GM18909 (cell line): ENCODE results near the gene PRR33.

Experiments
- ATAC-seq: cut with Tn5 transposase; IDR thresholded peaks from one replicate; pipeline ENCODE4 v1.9.1; 2021; ENCODE audit warnings: mild to moderate bottlenecking; ENCODE audit not compliant: unreplicated experiment, poor library complexity

The PRR33 gene

DNA sequence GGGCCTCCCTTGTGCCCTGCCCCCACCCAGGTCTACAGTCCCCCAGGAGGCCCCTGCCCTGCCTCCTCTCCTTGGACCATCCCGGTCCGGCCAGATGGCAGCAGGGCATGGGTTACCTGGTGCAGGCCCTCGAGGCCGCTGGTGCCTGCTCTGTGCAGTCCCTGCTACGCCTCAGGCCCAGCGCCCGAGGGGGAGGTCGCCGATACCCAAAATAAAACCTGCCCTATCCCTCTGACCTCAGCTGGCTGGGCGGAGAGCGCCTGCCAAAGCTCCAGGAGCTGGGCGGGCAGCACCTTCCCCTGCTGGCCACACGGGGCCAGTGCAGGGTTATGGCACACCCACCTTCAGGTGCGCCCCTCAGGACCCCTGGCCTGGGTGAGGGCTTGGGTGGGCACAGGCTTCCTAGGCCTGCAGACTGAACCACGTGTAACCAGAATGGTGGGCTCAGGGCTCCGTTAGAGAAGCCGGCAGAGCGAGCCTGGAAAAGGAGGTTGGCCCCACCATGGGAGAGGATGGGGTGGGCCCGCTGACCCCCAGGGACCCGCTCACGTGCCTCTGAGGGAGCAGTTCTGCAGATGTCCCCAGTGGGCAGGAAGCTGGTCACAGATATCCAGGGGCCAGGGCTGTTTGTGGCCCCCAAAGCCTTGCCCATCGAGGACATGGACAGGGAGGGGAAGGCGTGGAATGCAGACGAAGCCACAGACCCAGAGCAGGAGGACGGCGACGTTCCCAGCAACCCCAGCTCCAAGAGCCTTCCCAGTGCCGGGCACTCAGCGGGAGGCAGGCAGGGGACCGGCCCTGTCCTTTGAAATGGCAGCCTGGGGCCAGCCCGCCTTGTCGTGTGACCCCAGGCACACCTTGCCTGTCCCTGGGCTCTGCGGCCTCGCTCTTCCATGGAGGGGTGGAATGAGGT lies 26.1 kb upstream of the PRR33 start:
- ATAC-seq = no peak

DNA sequence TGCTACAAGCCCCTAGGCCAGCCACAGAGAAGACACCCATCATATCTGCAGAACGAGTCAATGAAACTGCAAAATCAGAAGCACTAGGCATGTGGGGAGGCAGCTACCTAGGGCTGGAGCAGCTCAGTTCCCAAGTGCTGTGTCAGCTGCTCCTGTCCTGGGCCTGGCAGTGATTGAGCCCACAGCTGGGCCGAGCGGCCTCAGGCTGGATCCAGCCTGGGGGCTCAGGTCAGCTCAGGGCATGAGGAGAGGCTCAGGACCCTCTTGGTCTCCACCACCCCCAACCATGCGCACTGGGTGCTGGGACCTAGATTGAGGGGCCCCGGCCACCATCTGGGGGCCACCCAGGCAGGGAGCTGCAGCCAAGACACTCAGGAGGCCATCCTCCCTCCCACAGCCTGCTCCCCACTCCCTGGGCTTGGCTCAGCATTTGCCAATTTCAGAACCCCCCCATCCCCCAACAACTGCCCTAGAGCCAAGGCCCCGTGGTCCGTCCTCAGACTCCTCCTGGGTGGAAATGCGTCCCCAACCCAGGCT lies 25.4 kb upstream of the PRR33 start:
- ATAC-seq = no peak

DNA sequence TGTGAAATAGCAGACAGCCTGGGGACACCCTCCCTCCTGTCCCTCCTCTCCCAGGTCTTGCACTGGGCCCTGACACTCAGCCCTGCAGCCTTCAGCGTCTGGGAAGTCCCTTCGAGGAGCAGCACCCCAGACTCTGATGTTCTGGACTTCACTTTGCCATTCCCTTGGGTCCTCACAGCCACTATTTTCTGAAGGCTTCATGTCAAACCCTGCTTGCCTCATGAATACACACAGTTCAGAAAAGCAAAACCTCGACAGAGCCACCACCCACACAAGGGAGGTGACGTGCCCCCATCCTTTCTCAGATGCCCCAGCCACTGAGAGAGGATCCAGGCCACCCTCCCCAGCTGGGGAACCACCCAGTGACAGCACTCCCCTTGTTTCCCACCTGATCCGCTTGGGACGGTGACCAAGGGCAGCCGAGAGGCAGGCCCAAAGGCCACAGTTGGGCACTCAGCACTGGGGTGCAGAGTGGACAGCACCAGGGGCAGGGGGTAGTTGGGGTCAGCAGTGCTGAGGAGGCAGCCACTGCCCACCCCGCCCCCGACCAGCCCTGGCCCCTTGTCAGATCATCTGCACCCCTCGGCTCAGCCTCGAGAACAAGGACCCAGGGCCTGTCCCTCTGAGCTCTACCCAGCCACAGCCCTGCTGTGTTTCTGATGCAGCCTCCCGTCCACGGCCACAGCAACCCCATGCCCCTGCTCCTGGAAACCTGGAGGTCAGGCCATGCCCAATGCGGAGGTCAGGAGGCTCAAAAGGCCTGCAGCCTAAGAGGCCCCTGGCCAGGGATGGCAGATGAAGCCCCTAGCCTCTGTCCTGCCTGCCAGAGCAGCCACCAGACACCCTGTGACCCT lies 24.7 kb upstream of the PRR33 start:
- no peak for ATAC-seq

DNA sequence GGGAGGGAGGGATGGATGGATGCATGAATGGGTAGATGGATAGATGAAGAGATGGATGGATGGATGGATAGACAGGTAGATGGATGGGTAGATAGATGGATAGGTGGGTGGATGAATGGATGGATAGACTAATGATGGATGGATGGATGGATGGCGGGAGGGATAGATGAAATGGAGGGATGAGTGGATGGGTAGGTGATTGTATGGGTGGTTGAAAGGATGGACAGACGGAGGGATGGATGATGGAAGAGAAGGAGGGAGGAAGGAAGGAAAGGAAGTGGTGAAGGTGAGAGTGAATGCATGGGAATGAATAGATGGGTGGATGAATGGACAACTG lies 24.1 kb upstream of the PRR33 start:
- no peak for ATAC-seq

DNA sequence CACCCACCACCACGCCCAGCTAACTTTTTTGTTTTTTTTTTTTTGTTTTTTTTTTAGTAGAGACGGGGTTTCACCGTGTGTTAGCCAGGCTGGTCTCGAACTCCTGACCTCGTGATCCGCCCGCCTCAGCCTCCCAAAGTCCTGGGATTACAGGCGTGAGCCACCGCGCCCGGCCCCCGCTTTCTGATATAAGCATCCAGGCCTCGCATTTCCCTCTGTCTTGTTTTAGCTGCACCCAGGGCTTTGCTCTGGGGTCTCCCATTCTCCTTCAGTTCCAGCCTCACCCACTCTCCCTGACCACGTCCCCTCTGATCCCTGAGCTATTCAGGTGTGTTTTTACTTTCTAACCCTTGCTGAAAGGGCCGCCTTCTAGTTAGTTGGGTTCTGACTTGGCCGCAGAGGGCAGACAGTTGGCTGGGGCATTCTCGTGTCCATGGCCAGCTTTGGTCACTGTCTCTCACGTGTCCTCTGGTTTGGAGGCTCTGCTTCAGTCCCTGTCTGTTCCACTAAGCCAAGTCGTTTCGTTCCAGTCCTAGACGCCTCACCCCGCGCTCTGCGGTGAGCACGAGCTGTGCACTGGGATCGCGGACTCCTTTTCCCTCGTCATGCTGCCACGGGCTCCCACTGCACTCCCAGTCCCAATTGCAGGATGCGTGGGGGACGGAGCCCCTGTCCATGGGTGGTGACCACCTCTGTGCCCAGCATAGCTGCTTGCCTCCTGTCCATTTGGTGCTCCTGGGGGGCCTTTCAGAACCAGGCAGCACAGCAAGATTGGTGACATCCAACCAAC lies 21.8 kb upstream of the PRR33 start:
- no peak for ATAC-seq

DNA sequence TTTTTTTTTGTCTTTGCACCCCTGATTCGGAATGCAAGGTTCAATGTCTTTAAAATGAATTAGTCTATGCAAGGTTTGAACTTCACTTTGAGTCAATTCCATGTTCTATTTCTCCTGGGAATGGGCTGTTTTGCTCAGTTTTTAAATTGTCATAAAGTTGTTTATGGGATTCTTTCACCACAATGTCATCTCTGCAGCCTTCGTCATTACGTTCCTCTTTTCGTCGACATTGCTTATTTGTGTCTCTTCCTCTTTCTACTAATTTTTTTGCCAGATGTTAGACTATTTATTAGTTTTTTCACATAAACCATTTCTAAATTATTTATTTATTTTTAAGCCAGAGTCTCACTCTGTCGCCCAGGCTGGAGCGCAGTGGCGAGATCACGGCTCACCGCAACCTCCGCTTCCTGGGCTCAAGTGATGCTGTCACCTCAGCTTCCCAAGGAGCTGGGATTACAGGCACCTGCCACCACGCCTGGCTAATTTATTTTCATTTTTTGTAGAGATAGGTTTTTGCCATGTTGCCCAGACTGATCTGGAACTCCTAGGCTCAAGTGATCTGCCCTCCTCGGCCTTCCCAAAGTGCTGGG lies 20.7 kb upstream of the PRR33 start:
- ATAC-seq = no peak

DNA sequence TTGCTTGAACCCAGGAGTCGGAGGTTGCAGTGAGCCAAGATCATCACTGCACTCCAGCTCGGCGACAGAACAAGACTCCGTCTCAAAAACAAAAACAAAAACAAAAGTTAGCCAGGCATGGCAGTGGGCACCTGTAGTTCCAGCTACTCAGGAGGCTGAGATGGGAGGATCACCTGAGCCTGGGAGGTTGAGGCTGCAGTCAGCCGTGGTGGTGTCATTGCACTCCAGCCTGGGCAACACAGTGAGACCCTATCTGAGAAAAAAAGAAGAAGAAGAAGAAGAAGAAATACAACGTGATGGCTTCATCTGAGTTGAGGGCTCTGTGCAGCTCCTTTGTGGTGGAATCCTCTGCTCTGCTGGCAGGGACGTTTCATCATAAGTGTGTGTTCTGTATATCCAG lies 17.8 kb upstream of the PRR33 start:
- ATAC-seq = no peak

DNA sequence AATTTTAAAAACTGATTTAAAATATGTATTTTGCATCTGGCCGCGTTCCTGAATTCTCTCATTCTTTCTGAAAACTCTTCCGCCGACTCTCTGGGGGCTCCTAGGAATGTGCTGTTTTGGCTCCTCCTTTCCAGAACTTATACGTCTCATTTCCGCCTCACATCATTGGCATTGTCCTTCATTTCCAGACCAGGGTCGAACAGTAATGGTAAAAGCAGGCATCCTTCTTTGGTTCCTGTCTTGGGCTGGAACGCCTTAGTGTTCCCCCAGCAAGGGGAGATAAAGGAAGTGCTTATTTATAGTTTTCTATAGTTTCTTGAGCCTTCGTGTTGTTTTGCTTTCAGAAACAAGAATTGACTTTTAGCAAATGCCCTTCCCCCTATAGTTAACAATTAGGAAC lies 16.9 kb upstream of the PRR33 start:
- no peak for ATAC-seq

DNA sequence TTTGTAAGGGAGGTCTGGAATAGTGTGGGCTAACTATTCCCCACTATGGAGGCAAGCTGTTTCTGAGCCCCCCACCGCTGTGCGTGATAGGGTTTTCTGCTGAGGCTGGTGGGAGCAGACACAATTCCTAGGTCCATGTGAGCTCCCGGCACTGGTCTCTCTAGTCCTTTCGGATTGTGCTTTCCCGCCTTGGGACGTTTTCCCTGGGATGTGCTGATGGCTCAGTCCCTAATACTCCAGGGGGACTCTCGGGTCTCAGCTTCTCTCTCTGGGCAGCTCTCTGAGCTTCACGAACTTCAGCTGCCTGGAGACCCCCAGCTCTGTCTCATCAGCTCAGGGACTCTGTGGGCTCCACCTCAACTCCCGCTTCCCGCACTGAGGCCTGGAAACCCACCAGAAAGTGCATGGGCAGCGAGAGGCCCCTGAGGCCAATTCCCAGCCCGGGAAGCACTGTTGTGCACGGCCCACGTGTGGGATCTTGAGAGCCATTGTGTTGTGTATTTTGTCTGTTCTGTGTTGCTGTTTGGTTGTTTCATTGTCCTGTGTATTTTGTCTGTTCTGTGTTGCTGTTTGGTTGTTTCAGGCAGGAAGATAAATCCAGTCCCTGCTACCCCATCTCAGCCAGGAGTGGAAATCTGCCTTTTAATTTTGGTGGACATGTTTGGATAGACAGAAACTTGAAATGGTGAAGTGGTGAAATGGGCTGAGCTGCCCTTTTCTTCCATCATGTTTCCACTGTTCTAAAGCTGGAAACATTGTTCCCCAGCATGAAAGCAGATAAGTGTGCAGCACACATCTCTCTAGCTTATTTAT lies 15.1 kb upstream of the PRR33 start:
- no peak for ATAC-seq

DNA sequence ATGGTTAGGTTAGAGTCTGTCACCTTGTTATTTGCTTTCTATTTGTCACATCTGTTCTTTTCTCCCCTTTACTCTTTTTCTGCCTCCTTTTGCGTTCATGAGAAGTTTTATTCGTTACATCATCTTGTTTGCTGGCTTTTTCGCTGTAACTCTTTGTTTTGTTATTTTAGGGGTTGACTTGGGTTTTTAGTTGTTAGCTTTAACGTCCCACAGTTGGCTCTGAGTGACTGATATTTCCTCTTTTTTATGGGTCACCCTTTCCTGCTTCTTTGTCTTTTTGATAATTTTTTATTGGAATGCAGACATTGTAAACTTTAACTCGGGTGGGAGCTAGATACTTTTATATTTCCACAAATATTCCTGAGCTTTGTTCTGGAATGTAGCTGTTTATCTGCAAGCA lies 14.5 kb upstream of the PRR33 start:
- ATAC-seq = no peak

DNA sequence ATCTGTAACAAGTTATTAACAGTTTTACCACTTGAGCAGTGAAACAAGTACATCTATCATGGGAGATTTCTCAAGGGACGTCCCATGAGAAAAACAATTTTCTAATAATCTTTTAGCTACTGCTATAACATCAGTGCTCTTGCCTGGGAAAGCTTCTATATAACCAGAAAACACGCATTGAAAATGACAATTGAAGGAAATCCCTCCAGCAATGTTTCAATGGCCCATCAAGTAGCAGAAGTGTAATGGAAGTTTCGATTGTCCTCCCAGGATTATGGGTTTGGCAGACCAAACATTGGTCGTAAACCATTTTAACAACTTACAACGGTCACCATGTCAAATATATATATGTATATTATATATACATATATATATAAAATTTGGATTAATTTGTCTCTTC lies 8.0 kb upstream of the PRR33 start:
- ATAC-seq = no peak

DNA sequence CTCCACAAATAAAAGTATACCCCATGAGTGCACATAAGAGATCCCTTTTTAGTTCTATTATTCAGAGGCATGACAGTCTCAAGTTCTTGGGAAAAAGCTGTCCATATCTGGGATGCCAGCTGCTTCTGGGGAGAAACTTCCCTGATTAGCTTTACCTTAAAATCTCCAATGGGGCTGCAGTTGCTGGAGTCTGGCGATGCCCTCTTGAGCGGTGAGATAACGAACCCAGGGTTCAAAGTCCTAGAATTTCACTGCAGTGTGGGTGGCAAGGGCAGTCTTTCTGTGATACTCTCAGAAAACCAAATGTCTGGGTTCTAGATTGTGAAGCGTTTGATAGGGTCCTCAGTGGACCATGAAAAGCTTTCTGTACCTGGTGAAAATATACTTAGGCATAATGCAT lies 7.4 kb upstream of the PRR33 start:
- ATAC-seq = no peak

DNA sequence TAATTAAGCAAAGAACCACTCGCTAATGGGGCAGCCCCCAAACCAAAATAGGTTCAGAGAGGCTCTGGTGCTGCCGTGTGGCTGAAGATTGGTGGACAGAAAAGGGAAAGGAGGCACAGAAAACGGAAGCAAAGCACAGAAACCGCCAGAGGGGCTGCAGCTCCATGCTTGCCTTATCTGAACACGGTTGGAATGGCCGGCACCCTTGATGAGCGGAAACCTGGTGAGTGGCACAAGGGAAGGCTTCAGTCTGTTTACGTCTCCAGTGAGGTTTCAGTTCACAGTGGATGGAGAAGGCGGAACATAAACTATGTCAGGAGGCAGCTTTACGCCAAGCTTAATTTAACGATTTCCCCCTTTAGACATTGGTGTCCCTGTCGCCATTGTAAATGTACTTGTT lies 5.2 kb upstream of the PRR33 start:
- no peak for ATAC-seq

DNA sequence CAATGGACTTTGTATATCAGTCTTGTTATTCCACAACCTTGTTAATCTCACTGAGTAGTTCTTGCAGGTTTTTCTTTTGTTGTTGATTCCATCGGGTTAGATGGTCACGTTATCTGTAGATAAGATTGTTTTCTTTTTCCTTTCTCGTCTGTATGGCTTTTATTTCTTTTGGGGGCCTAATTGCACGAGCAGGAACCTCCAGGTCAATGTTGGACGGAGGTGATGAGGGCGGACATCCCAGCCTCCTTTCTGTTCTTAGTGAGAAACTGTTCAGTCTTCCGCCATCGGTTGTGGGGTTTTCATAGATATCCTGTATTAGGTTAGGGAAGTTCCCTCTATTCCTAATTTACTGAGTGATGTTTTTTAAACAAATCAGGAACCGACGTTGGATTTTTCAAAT lies 4.8 kb upstream of the PRR33 start:
- no peak for ATAC-seq

DNA sequence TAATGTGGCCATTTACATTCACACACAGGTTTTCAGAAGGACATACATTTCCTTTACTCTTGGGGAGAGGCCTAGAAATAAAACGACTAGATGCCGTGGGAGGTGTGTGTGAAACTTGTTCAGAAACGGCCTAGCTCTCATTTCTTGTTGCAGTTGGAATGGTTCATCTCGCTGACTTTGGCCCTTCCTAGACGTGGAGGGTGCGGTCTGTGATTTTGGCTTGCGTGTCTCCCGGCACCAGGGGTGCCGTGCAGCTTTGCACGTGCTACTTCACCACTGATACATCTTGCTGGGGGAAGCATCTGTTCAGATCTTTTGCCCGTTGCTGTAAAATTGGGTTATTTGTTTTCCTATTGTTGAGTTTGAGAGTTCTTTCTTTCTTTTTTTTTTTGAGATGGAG lies 3.1 kb upstream of the PRR33 start:
- no peak for ATAC-seq

DNA sequence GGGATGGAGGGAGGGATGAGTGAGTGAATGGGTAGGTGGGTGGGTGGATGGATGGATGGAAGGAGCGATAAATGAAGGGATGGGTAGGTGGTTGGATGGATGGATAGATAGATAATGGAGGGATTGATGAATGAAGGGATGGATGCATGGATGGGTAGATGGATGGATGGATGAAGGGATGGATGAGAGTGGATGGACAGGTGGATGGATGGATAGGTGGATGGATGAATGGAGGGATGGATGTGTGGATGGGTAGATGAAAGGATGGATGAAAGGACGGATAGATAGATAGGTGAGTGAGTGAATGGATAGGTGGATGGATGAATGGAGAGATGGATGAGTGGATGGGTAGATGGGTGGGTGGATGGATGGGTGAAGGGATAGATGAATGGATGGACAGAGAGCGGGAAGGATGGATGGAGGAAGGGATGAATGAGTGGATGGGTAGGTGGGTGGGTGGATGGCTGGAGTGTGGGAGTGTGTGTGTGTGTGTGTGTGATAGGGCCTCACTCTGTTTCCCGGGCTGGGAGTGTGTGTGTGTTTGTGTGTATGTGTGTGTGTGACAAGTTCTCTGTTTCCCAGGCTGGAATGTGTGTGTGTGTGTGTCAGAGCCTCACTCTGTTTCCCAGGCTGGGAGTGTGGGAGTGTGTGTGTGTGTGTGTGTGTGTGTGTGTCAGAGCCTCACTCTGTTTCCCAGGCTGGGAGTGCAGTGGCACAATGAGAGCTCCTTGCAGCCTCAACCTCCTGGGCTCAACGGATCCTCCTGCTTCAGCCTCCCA lies 2.1 kb upstream of the PRR33 start:
- no peak for ATAC-seq

DNA sequence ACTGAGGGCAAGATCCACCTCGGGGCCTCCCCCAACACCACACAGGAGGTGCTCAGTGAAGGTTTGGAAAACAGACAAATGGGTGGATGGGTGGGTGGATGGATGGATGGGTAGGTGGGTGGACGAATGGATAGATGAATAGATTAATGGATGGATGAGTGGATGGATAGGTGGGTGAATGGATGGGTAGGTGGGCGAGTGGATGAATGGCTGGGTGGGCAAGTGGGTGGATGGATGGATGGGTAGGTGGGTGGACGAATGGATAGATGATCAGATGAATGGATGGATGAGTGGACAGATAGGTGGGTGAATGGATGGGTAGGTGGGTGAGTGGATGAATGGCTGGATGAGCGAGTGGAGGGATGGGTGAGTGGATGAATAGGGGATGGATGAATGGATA lies 863 bp upstream of the PRR33 start:
- ATAC-seq = no peak

DNA sequence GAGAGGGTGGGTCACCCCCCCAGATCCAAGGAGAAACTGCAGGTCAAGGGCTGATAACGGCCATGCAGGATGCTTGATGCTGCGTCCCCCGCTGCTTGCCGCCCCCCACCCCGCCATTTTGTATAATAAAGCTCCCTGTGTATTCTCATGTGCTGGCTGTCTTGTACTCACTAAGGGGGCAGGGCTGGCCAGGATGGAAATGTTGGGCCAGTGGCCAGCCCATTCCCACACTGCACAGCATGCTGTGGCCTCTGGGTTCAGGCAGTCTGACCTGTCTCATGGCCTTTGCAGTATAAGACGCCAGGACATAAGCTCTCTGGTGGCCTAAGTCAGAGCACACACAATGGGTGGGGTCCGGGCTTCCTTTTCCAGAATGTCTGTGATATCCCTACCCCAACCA lies 421 bp upstream of the PRR33 start:
- no peak for ATAC-seq
